Suprapubic skin (tissue), 4 donors: ENCODE results near the gene SRA1. TPM values are rescaled to one million over a fixed set of nuclear protein-coding genes. Genes with fewer than 3 reads are reported as not detected.

ENCODE experiments used
- DNase-seq, 2 donors: peaks; one replicate each; pipeline ENCODE4 v3.0.0-alpha.2; 2019; ENCODE audit warnings: low spot score in 2 of 2
- H3K27ac ChIP-seq: fragments of 200-600 bp; sonication (generic); one replicate; pipeline ENCODE4 v1.5.1; 2019
- H3K27me3 ChIP-seq: fragments of 200-600 bp; sonication (generic); one replicate; pipeline ENCODE4 v1.5.1; 2019
- H3K36me3 ChIP-seq: fragments of 200-600 bp; sonication (generic); one replicate; pipeline ENCODE4 v1.5.1; 2019
- H3K4me1 ChIP-seq: fragments of 200-600 bp; sonication (generic); one replicate; pipeline ENCODE4 v1.5.1; 2019
- H3K4me3 ChIP-seq: fragments of 200-600 bp; sonication (generic); one replicate; pipeline ENCODE4 v1.5.1; 2019; ENCODE audit warnings: mild to moderate bottlenecking
- H3K9me3 ChIP-seq: fragments of 200-600 bp; sonication (generic); one replicate; pipeline ENCODE4 v1.5.1; 2019
- CTCF ChIP-seq, 2 donors: fragments of 200-600 bp in 1 of 2; fragments of 450-650 bp in 1 of 2; sonication (generic) in 1 of 2; IDR thresholded peaks; one replicate each; pipeline ENCODE4 v1.5.1; 2016 to 2019; ENCODE audit warnings: antibody characterized with exemption in 2 of 2, mild to moderate bottlenecking in 1 of 2, moderate library complexity in 1 of 2
- EP300 ChIP-seq: sonication (generic); formaldehyde crosslinking; IDR thresholded peaks from one replicate; pipeline ENCODE4 v1.6.1; 2017; ENCODE audit warnings: antibody characterized with exemption
- POLR2A ChIP-seq, 2 donors: fragments of 450-650 bp; IDR thresholded peaks; one replicate each; pipeline ENCODE4 v1.6.1; 2017; ENCODE audit warnings: antibody characterized with exemption in 2 of 2, mild to moderate bottlenecking in 2 of 2, moderate library complexity in 2 of 2
- POLR2AphosphoS5 ChIP-seq, 3 donors: sonication (generic); formaldehyde crosslinking; IDR thresholded peaks; one replicate each; pipeline ENCODE4 v1.6.1; 2017; ENCODE audit warnings: antibody characterized with exemption in 3 of 3
- WGBS: methylation state at CpG from one replicate; pipeline ENCODE4 v1.1.5; 2018; 5-methylcytosine and 5-hydroxymethylcytosine counted together
- total RNA-seq, 4 donors: library from RNA; depleted of rRNA; stranded (reverse); fragments of >200 nt; gene quantifications; one replicate each; pipeline ENCODE4 v1.1.0, GENCODE V29; 2016

The SRA1 gene
- total RNA-seq, 4 donors from 2014 or later: 15.8 to 27.7 (median 17.6) TPM

DNA sequence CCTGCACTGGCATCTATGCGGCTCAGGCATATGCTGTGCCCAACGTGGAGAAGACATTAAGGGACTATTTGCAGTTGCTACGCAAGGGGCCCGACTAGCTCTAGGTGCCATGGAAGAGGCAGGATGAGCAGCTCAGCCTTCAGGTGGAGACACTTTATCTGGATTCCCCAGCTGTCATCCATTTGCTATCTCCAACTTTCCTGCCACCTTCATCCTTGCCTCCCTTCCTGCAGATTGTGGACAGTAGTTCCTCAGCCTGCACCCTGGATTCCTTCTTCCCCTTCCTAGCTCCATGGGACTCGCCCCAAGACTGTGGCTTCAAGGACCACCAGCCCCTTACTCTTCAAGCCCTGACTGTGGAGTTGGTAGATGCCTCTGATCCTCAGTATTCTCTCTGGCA, 9.4 kb upstream of the SRA1 start:
- DNase-seq: no peak
- Histone ChIP-seq H3K4me3 (no peak overlapping the region), H3K9me3 (no peaks in the 10 kb centered on the region), H3K27ac (no peak overlapping the region), H3K36me3 (peaks cover 32% of the 10 kb centered on the region), H3K4me1 (peaks cover 59% of the 10 kb centered on the region), H3K27me3 (no peaks in the 10 kb centered on the region)
- TF ChIP-seq POLR2AphosphoS5 (IDR thresholded peaks at IDR 0.05) (no peak), CTCF (IDR thresholded peaks at IDR 0.05) (no peak), EP300 (no peak), POLR2A (IDR thresholded peaks at IDR 0.05) (no peak)
- WGBS: 96% methylated on average over 5 of the region's 5 CpGs

DNA sequence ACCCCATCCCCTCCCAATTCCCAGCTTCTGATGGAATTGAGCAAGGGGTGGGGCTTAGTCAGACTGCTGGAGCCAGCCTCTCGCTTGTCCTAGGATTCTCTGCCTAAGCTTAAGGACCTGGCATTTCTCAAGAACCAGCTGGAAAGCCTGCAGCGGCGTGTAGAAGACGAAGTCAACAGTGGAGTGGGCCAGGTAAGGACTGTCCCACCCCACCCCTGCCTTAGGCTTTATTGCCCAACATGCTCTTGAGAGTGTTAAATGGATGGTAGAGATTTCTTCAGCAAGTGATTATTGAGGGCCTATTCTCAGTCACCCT, 8.5 kb upstream of the SRA1 start:
- H3K4me1 ChIP-seq: peaks cover 54% of the 10 kb centered on the region
- H3K36me3 ChIP-seq: peaks cover 41% of the 10 kb centered on the region
- WGBS: 68% methylated on average over 4 of the region's 4 CpGs
- peak overlapping the region; percentile 86 for H3K4me3 ChIP-seq
- DNase-seq: peak in 1 of 2 donors; percentile 73
- H3K9me3 ChIP-seq: no peaks in the 10 kb centered on the region
- H3K27me3 ChIP-seq: no peaks in the 10 kb centered on the region
- peak overlapping the region; percentile 88 for H3K27ac ChIP-seq
- TF ChIP-seq CTCF (IDR thresholded peaks at IDR 0.05): no peak
- no peak for TF ChIP-seq POLR2A (IDR thresholded peaks at IDR 0.05)
- TF ChIP-seq POLR2AphosphoS5 (IDR thresholded peaks at IDR 0.05): no peak
- TF ChIP-seq EP300: no peak

DNA sequence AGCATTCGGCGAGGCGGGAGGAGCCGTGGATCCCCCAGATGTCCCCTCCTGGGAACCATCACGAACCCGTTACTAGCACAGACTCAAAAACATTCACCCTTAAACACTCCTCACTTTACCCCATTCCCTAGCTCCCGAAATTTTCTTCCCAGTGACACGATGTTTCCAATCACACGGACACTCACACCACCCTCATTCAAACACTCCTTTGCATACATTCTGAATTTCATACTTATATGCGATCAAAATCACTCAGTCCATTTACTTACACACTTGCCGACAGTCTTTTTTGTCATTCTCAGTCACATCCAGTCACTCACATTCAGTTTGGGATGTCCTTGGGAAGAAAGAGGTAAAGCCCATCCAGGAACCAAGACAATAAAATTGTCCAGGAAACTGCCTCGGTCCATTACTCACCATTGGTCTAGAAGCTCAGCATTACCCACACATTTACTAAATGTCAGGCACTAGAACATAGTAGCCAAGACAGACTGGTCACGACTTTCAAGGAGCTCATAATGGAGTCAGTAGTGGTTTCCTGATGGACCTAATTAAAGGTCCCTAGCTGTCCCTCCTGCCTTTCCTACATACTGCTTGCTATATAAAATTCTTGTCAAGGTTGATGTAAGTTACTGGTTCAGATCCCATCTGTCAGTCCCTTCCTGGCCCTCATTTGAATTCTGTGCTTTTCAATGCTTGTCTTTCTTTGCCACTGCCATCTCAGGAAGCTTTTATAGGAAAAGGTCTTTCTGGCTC, 7.9 kb upstream of the SRA1 start:
- H3K4me3 ChIP-seq: peak overlapping the region; percentile 86
- DNase-seq: no peak
- H3K27ac ChIP-seq: peak overlapping the region; percentile 88
- H3K4me1 ChIP-seq: peaks cover 54% of the 10 kb centered on the region
- no peak for TF ChIP-seq EP300
- no peak for TF ChIP-seq POLR2AphosphoS5 (IDR thresholded peaks at IDR 0.05)
- no peak for TF ChIP-seq CTCF (IDR thresholded peaks at IDR 0.05)
- no peak for TF ChIP-seq POLR2A (IDR thresholded peaks at IDR 0.05)
- H3K36me3 ChIP-seq: peaks cover 43% of the 10 kb centered on the region
- H3K9me3 ChIP-seq: no peaks in the 10 kb centered on the region
- H3K27me3 ChIP-seq: no peaks in the 10 kb centered on the region
- WGBS: 5% methylated on average over 13 of the region's 13 CpGs

DNA sequence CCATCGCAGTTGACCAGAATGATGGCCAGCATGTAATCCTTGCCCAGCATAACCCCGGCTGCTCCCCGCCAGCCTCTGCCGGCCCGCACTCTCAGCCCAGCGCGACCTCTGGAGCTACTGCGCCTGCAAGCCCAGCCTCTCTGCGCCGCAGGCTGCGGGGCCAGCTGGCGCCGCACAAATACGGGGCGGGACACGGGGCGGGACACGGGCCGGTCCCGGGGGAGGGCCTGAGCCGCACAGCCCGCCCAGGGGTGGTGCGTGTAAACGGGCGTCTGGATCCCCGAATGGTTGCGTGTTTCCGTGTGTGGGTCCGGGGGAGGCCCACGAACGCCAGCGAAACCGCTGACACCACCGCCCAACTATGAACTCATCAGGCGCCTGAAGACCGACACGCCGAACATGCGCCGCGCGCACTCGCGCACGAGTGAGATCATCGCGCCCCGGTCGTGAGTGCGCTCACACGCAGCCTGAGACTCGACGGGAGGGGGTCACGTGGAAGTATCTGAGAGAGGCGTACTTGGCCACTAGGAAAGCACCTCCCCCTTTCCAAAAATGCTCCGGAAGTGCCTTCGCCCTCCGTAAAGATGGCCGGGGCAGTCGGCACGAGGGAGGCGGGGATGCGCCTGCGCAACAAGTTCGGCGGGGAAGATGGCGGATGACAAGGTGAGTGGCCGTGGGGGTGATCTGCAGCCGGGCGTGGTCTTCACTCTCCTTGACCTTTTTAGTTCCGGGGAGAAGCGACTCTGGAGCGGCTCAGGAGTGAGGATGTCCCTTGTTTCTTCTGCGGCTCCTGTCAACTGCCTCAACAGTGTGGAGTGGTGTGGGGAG, 7.1 kb upstream of the SRA1 start, which contains the start of the genes APBB3 and SLC35A4:
APBB3 (minus strand) TSS at position 403 of the 828 bp plus-strand sequence; CDS start at position 50, 353 bp downstream.
SLC35A4 (plus strand) TSS at position 633 of the 828 bp plus-strand sequence. CDS start 2,342 bp downstream, outside the sequence.
- Histone ChIP-seq H3K9me3 (no peaks in the 10 kb centered on the region), H3K27ac (peak within 1 kb of the TSS; percentile 88), H3K4me3 (peak within 1 kb of the TSS; percentile 86), H3K36me3 (peaks cover 42% of the 10 kb centered on the region), H3K27me3 (no peaks in the 10 kb centered on the region), H3K4me1 (peaks cover 54% of the 10 kb centered on the region)
- TF ChIP-seq POLR2A (IDR thresholded peaks at IDR 0.05) (peak in 1 of 2 donors; percentile 65), EP300 (no peak), CTCF (IDR thresholded peaks at IDR 0.05) (no peak), POLR2AphosphoS5 (IDR thresholded peaks at IDR 0.05) (peak in 2 of 3 donors; percentile 90 to 97)
- DNase-seq: peak; percentile 98 to 99
- 0% methylated on average over 16 of the region's 74 CpGs for WGBS

DNA sequence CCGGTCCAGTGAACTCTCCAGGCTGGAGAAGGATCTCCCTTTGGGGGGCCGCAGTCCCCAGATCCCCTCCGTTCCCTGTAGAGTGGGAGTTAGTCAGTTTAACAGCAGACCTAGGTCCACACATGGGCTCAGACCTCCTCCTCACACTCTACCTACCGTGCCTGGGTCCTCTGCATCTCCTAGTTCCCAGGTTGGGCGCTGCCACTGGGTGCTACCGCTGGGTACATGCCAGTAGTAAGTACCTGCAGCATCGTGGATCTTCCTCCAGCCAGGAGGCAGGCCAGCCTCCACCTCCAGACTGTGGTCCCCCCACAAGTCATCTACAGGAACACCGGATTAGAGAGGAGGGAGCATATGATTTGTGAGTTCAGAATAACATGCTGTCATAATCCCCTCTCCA, 6.3 kb upstream of the SRA1 start:
- peaks cover 46% of the 10 kb centered on the region for H3K36me3 ChIP-seq
- 62% methylated on average over 8 of the region's 8 CpGs for WGBS
- H3K9me3 ChIP-seq: no peaks in the 10 kb centered on the region
- TF ChIP-seq CTCF (IDR thresholded peaks at IDR 0.05) (no peak), POLR2A (IDR thresholded peaks at IDR 0.05) (no peak), POLR2AphosphoS5 (IDR thresholded peaks at IDR 0.05) (no peak), EP300 (no peak)
- H3K4me3 ChIP-seq: peak overlapping the region; percentile 86
- no peaks in the 10 kb centered on the region for H3K27me3 ChIP-seq
- DNase-seq: no peak
- peak overlapping the region; percentile 88 for H3K27ac ChIP-seq
- peaks cover 51% of the 10 kb centered on the region for H3K4me1 ChIP-seq
